ENCODE measurements around the gene ZNF549. TPM values are rescaled to one million over a fixed set of nuclear protein-coding genes. Genes with fewer than 3 reads are reported as not detected.
A peak's percentile ranks its signal among the peaks of the same experiment; 100 is the strongest.
"Not testable (repeated sequence)": the region's sequence is repeated elsewhere in the genome, so short reads cannot be mapped to it uniquely, and the experiment has no call there.

Gene ZNF549
- polyA plus RNA-seq (2013, experiment 1 of 2) = 5.3 TPM
- polyA plus RNA-seq (2013, experiment 2 of 2) = 5.4 TPM

GRCh38 chr19:57527136-57527881, at the start of gene ZNF549:
Gene ZNF549 (plus strand): TSS chr19:57527356. CDS start chr19:57527574, 218 bp downstream.
- H3K27ac ChIP-seq (ENCODE audit: low read depth, low read length, severe bottlenecking) = peak within 1 kb of the TSS; percentile 36
- WGBS, 2 experiments (ENCODE audit: insufficient coverage in 2 of 2) = 0% methylated on average over 60 to 64 of the region's 64 CpGs
- peaks cover 9% of the 10 kb centered on the region for H3K9me3 ChIP-seq (ENCODE audit: control insufficient read depth, low read length)
- H3K4me3 ChIP-seq (ENCODE audit: extremely low read depth, insufficient read depth, low read length, poor library complexity, severe bottlenecking) = peak within 1 kb of the TSS; percentile 96
- H3K4me1 ChIP-seq (ENCODE audit: control insufficient read depth, insufficient read depth, low read length, poor library complexity, severe bottlenecking) = no peaks in the 10 kb centered on the region
- peaks cover 24% of the 10 kb centered on the region for H3K36me3 ChIP-seq (ENCODE audit: control insufficient read depth, insufficient read depth, low read length)

- Histone ChIP-seq H3K4me3 (ENCODE audit: extremely low read depth, insufficient read depth, low read length, poor library complexity, severe bottlenecking) (peak within 1 kb of the TSS; percentile 82), H3K36me3 (ENCODE audit: control insufficient read depth, insufficient read depth, low read length) (peaks cover 26% of the 10 kb centered on the region)
- WGBS, 2 experiments (ENCODE audit: insufficient coverage in 2 of 2) = 3 to 4% methylated on average over 35 to 38 of the region's 69 CpGs
- not testable (repeated sequence) for H3K9me3 ChIP-seq (ENCODE audit: control insufficient read depth, low read length); H3K4me1 ChIP-seq (ENCODE audit: control insufficient read depth, insufficient read depth, low read length, poor library complexity, severe bottlenecking); H3K27ac ChIP-seq (ENCODE audit: low read depth, low read length, severe bottlenecking)
Observed at GRCh38 chr19:57487477-57488298, 39.5 kb upstream of the ZNF549 start, which contains the start of gene ZNF419. Gene ZNF419 (plus strand): TSS chr19:57487750. CDS start chr19:57487951, 201 bp downstream.

- H3K9me3 ChIP-seq (ENCODE audit: control insufficient read depth, low read length) = not testable (repeated sequence)
- no CpG with 5 or more reads among the region's 1 CpG for WGBS, 2 experiments (ENCODE audit: insufficient coverage in 2 of 2)
- peak overlapping the region; percentile 82 for H3K4me3 ChIP-seq (ENCODE audit: extremely low read depth, insufficient read depth, low read length, poor library complexity, severe bottlenecking)
Observed at GRCh38 chr19:57488299-57488644, 38.9 kb upstream of the ZNF549 start.

GRCh38 chr19:57499332-57499679, 27.9 kb upstream of the ZNF549 start:
- not testable (repeated sequence) for H3K27ac ChIP-seq (ENCODE audit: low read depth, low read length, severe bottlenecking); H3K4me1 ChIP-seq (ENCODE audit: control insufficient read depth, insufficient read depth, low read length, poor library complexity, severe bottlenecking); H3K4me3 ChIP-seq (ENCODE audit: extremely low read depth, insufficient read depth, low read length, poor library complexity, severe bottlenecking); H3K9me3 ChIP-seq (ENCODE audit: control insufficient read depth, low read length)
- peaks cover 34% of the 10 kb centered on the region for H3K36me3 ChIP-seq (ENCODE audit: control insufficient read depth, insufficient read depth, low read length)

More at GRCh38 chr19:57488299-57488644, 38.9 kb upstream of the ZNF549 start:
- H3K4me1 ChIP-seq (ENCODE audit: control insufficient read depth, insufficient read depth, low read length, poor library complexity, severe bottlenecking); H3K27ac ChIP-seq (ENCODE audit: low read depth, low read length, severe bottlenecking): not testable (repeated sequence)
- H3K36me3 ChIP-seq (ENCODE audit: control insufficient read depth, insufficient read depth, low read length) = peaks cover 31% of the 10 kb centered on the region

GRCh38 chr19:57499680-57500395, 27.3 kb upstream of the ZNF549 start, which contains the start of gene ZNF773:
Gene ZNF773 (plus strand): TSS chr19:57499938. CDS start chr19:57500081, 143 bp downstream.
- H3K9me3 ChIP-seq (ENCODE audit: control insufficient read depth, low read length); H3K4me1 ChIP-seq (ENCODE audit: control insufficient read depth, insufficient read depth, low read length, poor library complexity, severe bottlenecking): not testable (repeated sequence)
- 1% methylated on average over 39 to 48 of the region's 69 CpGs for WGBS, 2 experiments (ENCODE audit: insufficient coverage in 2 of 2)
- Histone ChIP-seq H3K36me3 (ENCODE audit: control insufficient read depth, insufficient read depth, low read length) (peaks cover 34% of the 10 kb centered on the region), H3K27ac (ENCODE audit: low read depth, low read length, severe bottlenecking) (peak within 1 kb of the TSS; percentile 53), H3K4me3 (ENCODE audit: extremely low read depth, insufficient read depth, low read length, poor library complexity, severe bottlenecking) (peak within 1 kb of the TSS; percentile 69)

- 63 to 90% methylated on average over 1 of the region's 4 CpGs for WGBS, 2 experiments (ENCODE audit: insufficient coverage in 2 of 2)
- not testable (repeated sequence) for H3K4me1 ChIP-seq (ENCODE audit: control insufficient read depth, insufficient read depth, low read length, poor library complexity, severe bottlenecking); H3K27ac ChIP-seq (ENCODE audit: low read depth, low read length, severe bottlenecking); H3K9me3 ChIP-seq (ENCODE audit: control insufficient read depth, low read length)
- H3K4me3 ChIP-seq (ENCODE audit: extremely low read depth, insufficient read depth, low read length, poor library complexity, severe bottlenecking) = peak overlapping the region; percentile 69
- peaks cover 33% of the 10 kb centered on the region for H3K36me3 ChIP-seq (ENCODE audit: control insufficient read depth, insufficient read depth, low read length)
Observed at GRCh38 chr19:57500400-57500799, 26.8 kb upstream of the ZNF549 start.

GRCh38 chr19:57506163-57506562, 21.0 kb upstream of the ZNF549 start:
- H3K4me1 ChIP-seq (ENCODE audit: control insufficient read depth, insufficient read depth, low read length, poor library complexity, severe bottlenecking) = no peaks in the 10 kb centered on the region
- H3K36me3 ChIP-seq (ENCODE audit: control insufficient read depth, insufficient read depth, low read length) = peaks cover 69% of the 10 kb centered on the region
- H3K9me3 ChIP-seq (ENCODE audit: control insufficient read depth, low read length) = peaks cover 13% of the 10 kb centered on the region
- no peak overlapping the region for H3K27ac ChIP-seq (ENCODE audit: low read depth, low read length, severe bottlenecking)
- H3K4me3 ChIP-seq (ENCODE audit: extremely low read depth, insufficient read depth, low read length, poor library complexity, severe bottlenecking) = no peak overlapping the region
- WGBS, 2 experiments (ENCODE audit: insufficient coverage in 2 of 2) = 91 to 100% methylated on average over 1 to 4 of the region's 4 CpGs

- no peak overlapping the region for H3K27ac ChIP-seq (ENCODE audit: low read depth, low read length, severe bottlenecking)
- H3K4me3 ChIP-seq (ENCODE audit: extremely low read depth, insufficient read depth, low read length, poor library complexity, severe bottlenecking) = no peak overlapping the region
- peaks cover 36% of the 10 kb centered on the region for H3K9me3 ChIP-seq (ENCODE audit: control insufficient read depth, low read length)
- peaks cover 55% of the 10 kb centered on the region for H3K36me3 ChIP-seq (ENCODE audit: control insufficient read depth, insufficient read depth, low read length)
- H3K4me1 ChIP-seq (ENCODE audit: control insufficient read depth, insufficient read depth, low read length, poor library complexity, severe bottlenecking) = no peaks in the 10 kb centered on the region
Observed at GRCh38 chr19:57511484-57511883, 15.7 kb upstream of the ZNF549 start.

GRCh38 chr19:57512845-57513244, 14.3 kb upstream of the ZNF549 start:
- WGBS, 2 experiments (ENCODE audit: insufficient coverage in 2 of 2) = 86 to 95% methylated on average over 5 to 6 of the region's 6 CpGs

GRCh38 chr19:57515255-57515654, 11.9 kb upstream of the ZNF549 start:
- Histone ChIP-seq H3K9me3 (ENCODE audit: control insufficient read depth, low read length) (peaks cover 32% of the 10 kb centered on the region), H3K4me3 (ENCODE audit: extremely low read depth, insufficient read depth, low read length, poor library complexity, severe bottlenecking) (no peak overlapping the region), H3K27ac (ENCODE audit: low read depth, low read length, severe bottlenecking) (no peak overlapping the region), H3K36me3 (ENCODE audit: control insufficient read depth, insufficient read depth, low read length) (peaks cover 33% of the 10 kb centered on the region), H3K4me1 (ENCODE audit: control insufficient read depth, insufficient read depth, low read length, poor library complexity, severe bottlenecking) (no peaks in the 10 kb centered on the region)
- 90 to 94% methylated on average over 5 of the region's 5 CpGs for WGBS, 2 experiments (ENCODE audit: insufficient coverage in 2 of 2)

More at GRCh38 chr19:57512845-57513244, 14.3 kb upstream of the ZNF549 start:
- Histone ChIP-seq H3K36me3 (ENCODE audit: control insufficient read depth, insufficient read depth, low read length) (peaks cover 44% of the 10 kb centered on the region), H3K4me3 (ENCODE audit: extremely low read depth, insufficient read depth, low read length, poor library complexity, severe bottlenecking) (no peak overlapping the region), H3K27ac (ENCODE audit: low read depth, low read length, severe bottlenecking) (no peak overlapping the region), H3K4me1 (ENCODE audit: control insufficient read depth, insufficient read depth, low read length, poor library complexity, severe bottlenecking) (no peaks in the 10 kb centered on the region), H3K9me3 (ENCODE audit: control insufficient read depth, low read length) (peaks cover 36% of the 10 kb centered on the region)
